OCI-LY1 (cell line): ENCODE data around the gene DLGAP3.
"Not testable (repeated sequence)": the region's sequence is repeated elsewhere in the genome, so short reads cannot be mapped to it uniquely, and the experiment has no call there.

Experiments
- H2AFZ ChIP-seq: fragments of 200-600 bp; sonication (generic), shearing (Covaris generic); 2 replicates; pipeline ENCODE4 v1.6.0; 2014; ENCODE audit warnings: antibody characterized with exemption, mild to moderate bottlenecking, low read length
- H3F3A ChIP-seq: fragments of 200-600 bp; sonication (generic), shearing (Covaris generic); 2 replicates; pipeline ENCODE4 v1.6.0; 2014; ENCODE audit warnings: mild to moderate bottlenecking, antibody characterized with exemption, low read length, moderate library complexity; ENCODE audit not compliant: insufficient read depth
- H3K27ac ChIP-seq: fragments of 200-600 bp; sonication (generic); 2 replicates; pipeline ENCODE4 v1.5.1; 2014; ENCODE audit warnings: low read length, mixed run types, mild to moderate bottlenecking, low read depth; ENCODE audit not compliant: poor library complexity, severe bottlenecking
- H3K27me3 ChIP-seq: fragments of 200-600 bp; sonication (generic); 2 replicates; pipeline ENCODE4 v1.6.0; 2014; ENCODE audit warnings: antibody characterized with exemption, mild to moderate bottlenecking, low read length, moderate library complexity; ENCODE audit not compliant: insufficient read depth
- H3K36me3 ChIP-seq: fragments of 200-600 bp; sonication (generic); 2 replicates; pipeline ENCODE4 v1.6.1; 2014; ENCODE audit warnings: mild to moderate bottlenecking, antibody characterized with exemption, low read length, moderate library complexity, mixed read lengths; ENCODE audit not compliant: insufficient read depth
- H3K4me1 ChIP-seq: fragments of 200-600 bp; sonication (generic); 2 replicates; pipeline ENCODE4 v1.5.1; 2014; ENCODE audit warnings: mild to moderate bottlenecking, low read length, moderate library complexity; ENCODE audit not compliant: insufficient read depth, severe bottlenecking
- H3K4me2 ChIP-seq: fragments of 200-600 bp; sonication (generic), shearing (Covaris generic); 2 replicates; pipeline ENCODE4 v1.6.1; 2014; ENCODE audit warnings: low read length
- H3K4me3 ChIP-seq: fragments of 200-600 bp; sonication (generic); 2 replicates; pipeline ENCODE4 v1.5.1; 2014; ENCODE audit warnings: low read length, low read depth, mild to moderate bottlenecking, mixed read lengths; ENCODE audit not compliant: poor library complexity, severe bottlenecking
- H3K79me2 ChIP-seq: fragments of 200-600 bp; shearing (Covaris generic); 2 replicates; pipeline ENCODE4 v1.6.1; 2016; ENCODE audit warnings: mixed run types, low read length, mixed read lengths; ENCODE audit not compliant: insufficient read depth
- H3K9ac ChIP-seq: fragments of 200-600 bp; sonication (generic), shearing (Covaris generic); 2 replicates; pipeline ENCODE4 v1.6.1; 2014; ENCODE audit warnings: mild to moderate bottlenecking, low read length, mixed read lengths
- H3K9me2 ChIP-seq: fragments of 200-600 bp; sonication (generic), shearing (Covaris generic); 2 replicates; pipeline ENCODE4 v1.6.1; 2014; ENCODE audit warnings: low read depth, mild to moderate bottlenecking, low read length, mixed read lengths
- H3K9me3 ChIP-seq: fragments of 200-600 bp; shearing (Covaris generic); 2 replicates; pipeline ENCODE4 v1.6.1; 2014; ENCODE audit warnings: low read length, mixed read lengths
- H4K20me1 ChIP-seq: fragments of 200-600 bp; sonication (generic), shearing (Covaris generic); 2 replicates; pipeline ENCODE4 v1.6.0; 2016; ENCODE audit warnings: mild to moderate bottlenecking, low read length; ENCODE audit not compliant: insufficient read depth
- EZH2 ChIP-seq: fragments of 200-600 bp; sonication (generic), shearing (Covaris generic); IDR thresholded peaks from 2 replicates; pipeline ENCODE4 v1.8.0; 2017; ENCODE audit warnings: borderline replicate concordance, mixed run types, mild to moderate bottlenecking, antibody characterized with exemption, low read length, moderate library complexity, mixed read lengths
- TF ChIP-seq, protein P1 (sequence below): fragments of 200-600 bp; sonication (generic), shearing (Covaris generic); IDR thresholded peaks from 2 replicates; pipeline ENCODE4 v1.5.1; 2017; ENCODE audit warnings: mild to moderate bottlenecking, antibody characterized with exemption, low read length, moderate library complexity, mixed read lengths

Gene DLGAP3

DNA sequence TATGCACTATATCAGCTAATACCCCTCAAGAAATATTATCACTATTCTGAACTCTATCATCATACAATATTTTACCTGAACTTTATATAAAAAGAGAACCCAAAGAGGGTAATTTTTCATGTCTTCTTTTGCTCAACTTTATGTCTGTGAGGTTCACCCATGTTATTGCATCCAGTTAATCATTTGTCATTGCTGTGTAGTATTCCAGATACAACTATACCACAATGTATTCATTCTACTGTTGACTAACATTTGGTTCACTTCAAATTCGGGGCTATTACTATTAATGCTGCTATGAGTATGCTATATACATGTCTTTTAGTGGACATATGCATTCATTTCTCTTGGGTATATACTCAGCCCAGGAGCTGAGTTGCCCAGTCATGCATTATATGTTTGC, 21.0 kb upstream of the DLGAP3 start:
- no peaks in the 10 kb centered on the region for H4K20me1 ChIP-seq

DNA sequence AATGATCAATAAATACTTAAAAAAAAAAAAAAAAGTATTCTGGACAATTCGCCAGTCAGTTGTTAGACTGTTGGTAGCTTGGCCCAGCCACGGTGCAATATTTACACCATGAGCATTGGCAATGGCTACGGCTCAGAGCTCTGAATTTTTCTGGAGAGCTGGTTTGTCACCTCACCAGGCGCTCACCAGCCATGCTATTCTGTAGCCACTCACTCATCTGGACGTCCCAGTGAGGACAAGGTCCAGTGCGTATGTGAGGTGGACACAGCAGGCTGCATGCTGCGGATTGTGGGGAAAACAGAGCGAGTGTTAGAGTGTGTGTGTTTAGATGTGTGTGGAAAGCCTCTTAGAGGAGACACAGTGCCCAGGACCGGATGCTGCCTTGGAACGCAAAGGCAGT, 19.3 kb upstream of the DLGAP3 start:
- H3K36me3 ChIP-seq, H4K20me1 ChIP-seq, H3K4me2 ChIP-seq, H3K27ac ChIP-seq, H3K9ac ChIP-seq, H3F3A ChIP-seq, H3K9me2 ChIP-seq, H3K4me1 ChIP-seq, H3K9me3 ChIP-seq, H3K79me2 ChIP-seq, H2AFZ ChIP-seq, H3K27me3 ChIP-seq, H3K4me3 ChIP-seq: not testable (repeated sequence)

More for the DNA sequence above, 21.0 kb upstream of the DLGAP3 start:
- H3F3A ChIP-seq, result no peaks in the 10 kb centered on the region
- H3K27ac ChIP-seq, result no peak overlapping the region
- H3K36me3 ChIP-seq, result no peaks in the 10 kb centered on the region
- H3K9me3 ChIP-seq, result 0 out of 2 replicates have a peak, but pooled peaks cover 2% of the 10 kb centered on the region
- H3K9me2 ChIP-seq, result no peaks in the 10 kb centered on the region
- H3K79me2 ChIP-seq, result no peaks in the 10 kb centered on the region
- TF ChIP-seq, protein P1, sequence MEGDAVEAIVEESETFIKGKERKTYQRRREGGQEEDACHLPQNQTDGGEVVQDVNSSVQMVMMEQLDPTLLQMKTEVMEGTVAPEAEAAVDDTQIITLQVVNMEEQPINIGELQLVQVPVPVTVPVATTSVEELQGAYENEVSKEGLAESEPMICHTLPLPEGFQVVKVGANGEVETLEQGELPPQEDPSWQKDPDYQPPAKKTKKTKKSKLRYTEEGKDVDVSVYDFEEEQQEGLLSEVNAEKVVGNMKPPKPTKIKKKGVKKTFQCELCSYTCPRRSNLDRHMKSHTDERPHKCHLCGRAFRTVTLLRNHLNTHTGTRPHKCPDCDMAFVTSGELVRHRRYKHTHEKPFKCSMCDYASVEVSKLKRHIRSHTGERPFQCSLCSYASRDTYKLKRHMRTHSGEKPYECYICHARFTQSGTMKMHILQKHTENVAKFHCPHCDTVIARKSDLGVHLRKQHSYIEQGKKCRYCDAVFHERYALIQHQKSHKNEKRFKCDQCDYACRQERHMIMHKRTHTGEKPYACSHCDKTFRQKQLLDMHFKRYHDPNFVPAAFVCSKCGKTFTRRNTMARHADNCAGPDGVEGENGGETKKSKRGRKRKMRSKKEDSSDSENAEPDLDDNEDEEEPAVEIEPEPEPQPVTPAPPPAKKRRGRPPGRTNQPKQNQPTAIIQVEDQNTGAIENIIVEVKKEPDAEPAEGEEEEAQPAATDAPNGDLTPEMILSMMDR, result no peak
- TF ChIP-seq EZH2, result no peak
- H3K4me1 ChIP-seq, result no peaks in the 10 kb centered on the region
- no peak overlapping the region for H3K9ac ChIP-seq
- H3K4me3 ChIP-seq, result no peak overlapping the region
- H2AFZ ChIP-seq, result no peak overlapping the region
- H3K4me2 ChIP-seq, result no peak overlapping the region
- no peaks in the 10 kb centered on the region for H3K27me3 ChIP-seq

DNA sequence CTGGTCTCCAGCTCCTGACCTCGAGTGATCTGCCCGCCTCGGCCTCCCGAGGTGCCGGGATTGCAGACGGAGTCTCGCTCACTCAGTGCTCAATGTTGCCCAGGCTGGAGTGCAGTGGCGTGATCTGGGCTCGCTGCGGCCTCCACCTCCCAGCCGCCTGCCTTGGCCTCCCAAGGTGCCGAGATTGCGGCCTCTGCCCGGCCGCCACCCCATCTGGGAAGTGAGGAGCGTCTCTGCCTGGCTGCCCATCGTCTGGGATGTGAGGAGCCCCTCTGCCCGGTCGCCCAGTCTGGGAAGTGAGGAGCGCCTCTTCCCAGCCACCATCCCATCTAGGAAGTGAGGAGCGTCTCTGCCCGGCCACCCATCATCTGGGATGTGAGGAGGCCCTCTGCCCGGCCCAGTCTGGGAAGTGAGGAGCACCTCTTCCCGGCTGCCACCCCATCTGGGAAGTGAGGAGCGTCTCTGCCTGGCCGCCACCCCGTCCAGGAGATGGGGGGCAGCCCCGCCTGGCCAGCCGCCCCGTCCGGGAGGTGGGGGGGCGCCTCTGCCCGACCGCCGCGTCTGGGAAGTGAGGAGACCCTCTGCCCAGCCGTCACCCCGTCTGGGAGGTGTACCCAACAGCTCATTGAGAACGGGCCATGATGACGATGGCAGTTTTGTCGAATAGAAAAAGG, 18.3 kb upstream of the DLGAP3 start:
- not testable (repeated sequence) for H4K20me1 ChIP-seq, H3K27ac ChIP-seq, H3K4me1 ChIP-seq, H3K4me3 ChIP-seq, H2AFZ ChIP-seq, H3K79me2 ChIP-seq, H3K36me3 ChIP-seq, H3K9ac ChIP-seq, H3K4me2 ChIP-seq, H3K9me2 ChIP-seq, H3K27me3 ChIP-seq, H3K9me3 ChIP-seq, H3F3A ChIP-seq

DNA sequence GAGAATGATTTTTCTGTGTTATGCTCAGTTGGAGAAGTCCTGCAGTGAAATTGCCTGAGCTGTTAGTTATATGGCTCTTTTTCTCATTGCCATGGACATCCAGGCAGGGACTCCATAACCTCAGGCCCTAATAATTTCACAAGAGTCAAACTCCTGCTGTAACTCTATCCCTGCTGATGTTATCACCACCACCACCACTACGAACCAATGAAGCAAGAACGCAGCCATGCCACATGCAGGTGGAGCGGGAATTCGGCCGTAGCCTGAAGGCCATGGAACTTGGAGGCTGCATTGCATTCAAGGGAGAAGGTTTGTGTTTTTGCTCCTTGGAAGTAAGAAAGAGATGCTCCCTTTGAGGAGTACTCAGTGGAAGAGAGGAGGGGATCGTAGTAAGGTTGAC, 16.8 kb upstream of the DLGAP3 start:
- H3F3A ChIP-seq, result no peaks in the 10 kb centered on the region
- no peaks in the 10 kb centered on the region for H3K4me1 ChIP-seq
- no peaks in the 10 kb centered on the region for H3K27me3 ChIP-seq
- H3K36me3 ChIP-seq, result no peaks in the 10 kb centered on the region
- no peak overlapping the region for H3K4me2 ChIP-seq
- H4K20me1 ChIP-seq, result no peaks in the 10 kb centered on the region
- 0 out of 2 replicates have a peak, but pooled peaks cover 2% of the 10 kb centered on the region for H3K9me3 ChIP-seq
- no peaks in the 10 kb centered on the region for H3K9me2 ChIP-seq
- H3K4me3 ChIP-seq, result no peak overlapping the region
- no peaks in the 10 kb centered on the region for H3K79me2 ChIP-seq
- TF ChIP-seq, protein P1, result no peak
- TF ChIP-seq EZH2, result no peak
- H3K27ac ChIP-seq, result no peak overlapping the region
- no peak overlapping the region for H2AFZ ChIP-seq
- no peak overlapping the region for H3K9ac ChIP-seq

DNA sequence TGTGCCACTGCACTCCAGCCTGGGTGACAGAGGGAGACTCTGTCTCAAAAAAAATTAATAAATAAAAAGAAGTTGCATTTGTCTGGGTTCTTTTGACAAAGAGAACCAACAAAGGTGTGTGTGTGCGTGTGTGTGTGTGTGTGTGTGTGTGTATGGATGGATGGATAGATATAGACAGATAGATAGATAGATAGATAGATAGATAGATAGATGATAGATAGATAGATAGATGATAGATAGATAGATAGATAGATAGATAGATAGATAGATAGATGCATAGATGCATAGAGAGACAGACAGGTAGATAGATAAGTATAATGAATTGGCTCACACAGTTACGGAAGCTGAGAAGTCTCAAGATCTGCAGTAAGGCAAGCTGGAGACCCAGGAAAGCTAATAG, 12.3 kb upstream of the DLGAP3 start:
- H3F3A ChIP-seq, H3K79me2 ChIP-seq, H3K9me2 ChIP-seq, H4K20me1 ChIP-seq, H3K36me3 ChIP-seq, H3K9me3 ChIP-seq, H3K27me3 ChIP-seq, H3K9ac ChIP-seq, H3K4me3 ChIP-seq, H3K4me1 ChIP-seq, H3K27ac ChIP-seq, H3K4me2 ChIP-seq, H2AFZ ChIP-seq: not testable (repeated sequence)
